Peyer's patch (tissue), 4 donors: ENCODE measurements around the gene GALNT8. TPM values are rescaled to one million over a fixed set of nuclear protein-coding genes. Genes with fewer than 3 reads are reported as not detected.

Source experiments
- DNase-seq, 3 donors: peaks; one replicate each; pipeline ENCODE4 v3.0.0-alpha.2; 2017 to 2019
- H3K27ac ChIP-seq, 4 donors: fragments of 200-600 bp; sonication (generic); one replicate each; pipeline ENCODE4 v1.5.1; 2016 to 2019
- H3K27me3 ChIP-seq, 2 donors: fragments of 200-600 bp; sonication (generic); one replicate each; pipeline ENCODE4 v1.5.1; 2019
- H3K36me3 ChIP-seq, 3 donors: fragments of 200-600 bp; sonication (generic); one replicate each; pipeline ENCODE4 v1.5.1; 2016 to 2019
- H3K4me1 ChIP-seq, 4 donors: fragments of 200-600 bp; sonication (generic); one replicate each; pipeline ENCODE4 v1.5.1; 2016 to 2019
- H3K4me3 ChIP-seq, 4 donors: fragments of 200-600 bp; sonication (generic); 1 replicate in 3 of 4; 2 replicates in 1 of 4; pipeline ENCODE4 v1.5.1; 2016 to 2019; ENCODE audit warnings: mild to moderate bottlenecking in 1 of 4
- H3K9me3 ChIP-seq, 4 donors: fragments of 200-600 bp; sonication (generic); one replicate each; pipeline ENCODE4 v1.5.1; 2016 to 2019; ENCODE audit warnings: mild to moderate bottlenecking in 1 of 4
- POLR2A ChIP-seq, 2 donors: fragments of 450-650 bp; IDR thresholded peaks; one replicate each; pipeline ENCODE4 v1.5.1; 2017; ENCODE audit warnings: antibody characterized with exemption in 2 of 2, mild to moderate bottlenecking in 2 of 2, moderate library complexity in 2 of 2
- total RNA-seq, 4 donors: library from RNA; depleted of rRNA; stranded (reverse); fragments of >200 nt; gene quantifications; one replicate each; pipeline ENCODE4 v1.1.0, GENCODE V29; 2016
- TF ChIP-seq, protein P1 (sequence below), 6 experiments: fragments of 450-650 bp in 4 of 6; fragments of 200-600 bp in 2 of 6; sonication (generic) in 1 of 6; IDR thresholded peaks; one replicate each; pipeline ENCODE4 v1.5.1; 2017 to 2019; ENCODE audit warnings: antibody characterized with exemption in 6 of 6, mild to moderate bottlenecking in 3 of 6, moderate library complexity in 1 of 6

The GALNT8 gene
- total RNA-seq, 4 donors from 2014 or later = 17.7 to 58.6 (median 31.5) TPM

DNA sequence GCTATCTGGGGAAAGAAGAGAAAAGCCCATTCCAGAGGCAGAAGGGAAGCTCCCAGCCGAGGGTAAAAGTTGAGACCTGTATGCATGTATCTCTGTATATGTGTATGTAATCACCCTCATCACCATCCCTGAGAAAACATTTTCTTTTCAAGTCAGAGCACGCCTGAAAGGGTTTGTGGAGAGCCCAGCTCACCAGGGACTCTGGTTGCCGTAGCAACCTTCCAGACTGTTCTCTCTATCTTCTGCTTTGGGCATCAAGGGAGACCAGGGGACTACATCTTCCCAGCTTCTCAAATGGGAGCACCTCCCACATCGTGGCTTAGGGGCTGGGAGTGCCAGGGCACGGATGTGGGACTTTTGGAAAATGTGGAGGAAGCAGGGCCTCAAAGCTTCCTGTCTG, 93.5 kb downstream of the GALNT8 start:
- Histone ChIP-seq H3K4me3 (no peak overlapping the region), H3K4me1 (peaks cover 0 to 14% (median 5%) of the 10 kb centered on the region in 4 donors), H3K9me3 (no peaks in the 10 kb centered on the region), H3K36me3 (no peaks in the 10 kb centered on the region), H3K27ac (no peak overlapping the region), H3K27me3 (peaks cover 0 to 13% of the 10 kb centered on the region in 2 donors)
- DNase-seq = no peak
- no peak for TF ChIP-seq POLR2A (IDR thresholded peaks at IDR 0.05)
- TF ChIP-seq, protein P1, sequence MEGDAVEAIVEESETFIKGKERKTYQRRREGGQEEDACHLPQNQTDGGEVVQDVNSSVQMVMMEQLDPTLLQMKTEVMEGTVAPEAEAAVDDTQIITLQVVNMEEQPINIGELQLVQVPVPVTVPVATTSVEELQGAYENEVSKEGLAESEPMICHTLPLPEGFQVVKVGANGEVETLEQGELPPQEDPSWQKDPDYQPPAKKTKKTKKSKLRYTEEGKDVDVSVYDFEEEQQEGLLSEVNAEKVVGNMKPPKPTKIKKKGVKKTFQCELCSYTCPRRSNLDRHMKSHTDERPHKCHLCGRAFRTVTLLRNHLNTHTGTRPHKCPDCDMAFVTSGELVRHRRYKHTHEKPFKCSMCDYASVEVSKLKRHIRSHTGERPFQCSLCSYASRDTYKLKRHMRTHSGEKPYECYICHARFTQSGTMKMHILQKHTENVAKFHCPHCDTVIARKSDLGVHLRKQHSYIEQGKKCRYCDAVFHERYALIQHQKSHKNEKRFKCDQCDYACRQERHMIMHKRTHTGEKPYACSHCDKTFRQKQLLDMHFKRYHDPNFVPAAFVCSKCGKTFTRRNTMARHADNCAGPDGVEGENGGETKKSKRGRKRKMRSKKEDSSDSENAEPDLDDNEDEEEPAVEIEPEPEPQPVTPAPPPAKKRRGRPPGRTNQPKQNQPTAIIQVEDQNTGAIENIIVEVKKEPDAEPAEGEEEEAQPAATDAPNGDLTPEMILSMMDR (IDR thresholded peaks at IDR 0.05) = no peak

DNA sequence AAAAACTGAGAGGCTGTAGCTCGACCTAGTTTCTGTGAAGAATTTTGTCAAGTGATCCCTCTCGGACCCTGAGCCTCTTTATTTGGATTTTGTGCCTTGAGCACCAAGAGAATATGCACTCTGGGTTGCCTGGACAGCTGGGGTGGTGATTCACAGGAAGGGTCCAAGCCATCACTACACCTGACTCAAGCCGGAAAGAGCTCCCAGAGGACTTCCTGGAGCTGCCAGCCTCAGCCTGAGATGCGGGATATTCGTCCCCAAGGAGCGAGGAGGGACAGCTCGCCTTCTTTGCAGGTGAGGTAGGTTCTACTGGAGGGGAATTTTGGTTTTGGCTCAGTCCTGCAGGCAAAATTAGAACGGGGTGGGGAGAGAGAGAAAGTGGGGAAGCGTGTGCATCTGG, 94.3 kb downstream of the GALNT8 start:
- no peaks in the 10 kb centered on the region for H3K9me3 ChIP-seq
- H3K27me3 ChIP-seq = peaks cover 0 to 7% of the 10 kb centered on the region in 2 donors
- TF ChIP-seq POLR2A (IDR thresholded peaks at IDR 0.05) = no peak
- TF ChIP-seq, protein P1 (IDR thresholded peaks at IDR 0.05) = no peak
- no peaks in the 10 kb centered on the region for H3K36me3 ChIP-seq
- H3K27ac ChIP-seq = no peak overlapping the region
- H3K4me3 ChIP-seq = no peak overlapping the region
- DNase-seq = no peak
- peaks cover 0 to 9% (median 3%) of the 10 kb centered on the region in 4 donors for H3K4me1 ChIP-seq

DNA sequence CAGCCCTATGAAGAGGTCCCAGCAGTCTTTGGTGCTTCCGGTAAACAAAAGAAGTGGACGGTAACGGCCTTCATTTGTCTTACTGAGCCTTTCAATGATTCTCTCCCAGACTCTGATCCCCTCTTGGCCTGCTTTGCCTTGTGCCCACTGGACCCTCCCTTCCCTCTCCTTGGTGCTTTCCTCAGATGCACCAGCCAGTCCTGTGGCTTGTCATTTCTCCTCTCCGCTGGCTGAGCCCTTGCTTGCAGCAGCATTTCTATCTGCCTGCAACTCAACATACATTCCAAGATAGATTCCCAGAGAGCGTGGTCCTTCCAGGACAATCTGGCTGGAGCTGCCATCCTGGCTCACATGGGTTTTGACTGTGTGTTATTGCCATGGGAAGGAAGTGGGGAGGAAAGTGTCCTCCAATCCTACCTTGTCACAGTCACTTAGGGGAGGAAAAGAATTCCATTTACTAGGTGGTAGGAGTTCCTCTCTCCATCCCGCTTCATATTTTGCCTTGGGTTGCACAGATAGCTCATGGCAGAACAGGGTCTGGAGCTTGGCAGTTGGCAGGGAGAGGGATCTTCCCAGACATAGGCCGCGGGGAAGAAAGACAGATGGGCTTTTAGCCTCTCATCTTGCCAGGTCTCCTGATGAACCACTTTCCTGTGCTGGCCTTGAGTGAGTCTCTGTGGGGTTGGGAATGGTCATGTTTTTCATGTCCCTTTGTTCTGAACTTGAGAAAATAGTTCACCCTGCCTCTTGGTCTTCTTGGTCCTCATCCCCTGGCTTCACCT, 96.7 kb downstream of the GALNT8 start:
- no peak for DNase-seq
- H3K27me3 ChIP-seq = no peaks in the 10 kb centered on the region
- H3K4me1 ChIP-seq = no peaks in the 10 kb centered on the region
- H3K36me3 ChIP-seq = no peaks in the 10 kb centered on the region
- no peak overlapping the region for H3K4me3 ChIP-seq
- no peaks in the 10 kb centered on the region for H3K9me3 ChIP-seq
- TF ChIP-seq POLR2A (IDR thresholded peaks at IDR 0.05) = no peak
- TF ChIP-seq, protein P1 (IDR thresholded peaks at IDR 0.05) = no peak
- no peak overlapping the region for H3K27ac ChIP-seq

DNA sequence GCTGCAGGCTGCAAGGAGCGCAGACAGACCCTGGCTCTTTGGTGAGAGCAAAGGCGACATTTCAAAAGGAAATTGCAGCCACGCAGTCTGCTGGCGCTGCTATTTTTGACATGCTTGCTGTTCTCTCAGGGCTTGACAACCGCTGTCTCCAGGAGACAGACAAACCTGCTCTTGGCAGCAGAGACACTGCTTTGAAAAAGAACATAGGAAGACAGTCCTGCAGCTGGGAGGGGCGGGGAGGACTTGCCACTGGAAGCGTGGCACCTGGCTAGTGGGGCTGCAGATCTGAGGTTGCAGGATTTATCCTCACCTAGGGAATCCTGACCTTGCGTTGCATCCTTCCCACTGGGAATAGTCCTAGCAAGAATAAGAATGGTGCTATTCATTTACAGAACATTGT, 97.7 kb downstream of the GALNT8 start:
- H3K9me3 ChIP-seq = no peaks in the 10 kb centered on the region
- TF ChIP-seq POLR2A (IDR thresholded peaks at IDR 0.05) = no peak
- no peak overlapping the region for H3K4me3 ChIP-seq
- no peaks in the 10 kb centered on the region for H3K36me3 ChIP-seq
- no peaks in the 10 kb centered on the region for H3K4me1 ChIP-seq
- no peak overlapping the region for H3K27ac ChIP-seq
- no peaks in the 10 kb centered on the region for H3K27me3 ChIP-seq
- DNase-seq = no peak

DNA sequence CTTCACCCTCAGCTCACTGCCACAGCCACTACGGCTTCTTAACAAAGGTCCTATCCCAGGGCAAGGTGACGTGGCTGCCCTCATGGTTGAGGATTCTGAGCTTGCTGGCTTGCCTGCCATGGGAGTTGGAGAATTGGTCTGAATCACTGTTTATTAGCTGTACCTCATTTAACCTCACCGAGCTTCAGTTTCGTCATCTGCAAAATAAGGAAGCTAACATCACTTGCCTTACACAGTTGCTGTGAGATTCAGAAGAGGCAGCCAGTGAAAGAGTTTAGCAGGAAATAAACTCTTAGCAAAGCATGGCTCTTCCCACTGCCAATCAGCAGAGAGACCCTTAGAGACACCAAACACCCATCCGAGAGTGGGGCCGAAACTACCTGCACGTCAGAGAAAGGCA, 99.5 kb downstream of the GALNT8 start:
- Histone ChIP-seq H3K27me3 (no peaks in the 10 kb centered on the region), H3K4me3 (no peak overlapping the region), H3K9me3 (no peaks in the 10 kb centered on the region), H3K27ac (no peak overlapping the region), H3K4me1 (no peaks in the 10 kb centered on the region), H3K36me3 (no peaks in the 10 kb centered on the region)
- no peak for DNase-seq
- no peak for TF ChIP-seq POLR2A (IDR thresholded peaks at IDR 0.05)
- TF ChIP-seq, protein P1 (IDR thresholded peaks at IDR 0.05) = no peak

DNA sequence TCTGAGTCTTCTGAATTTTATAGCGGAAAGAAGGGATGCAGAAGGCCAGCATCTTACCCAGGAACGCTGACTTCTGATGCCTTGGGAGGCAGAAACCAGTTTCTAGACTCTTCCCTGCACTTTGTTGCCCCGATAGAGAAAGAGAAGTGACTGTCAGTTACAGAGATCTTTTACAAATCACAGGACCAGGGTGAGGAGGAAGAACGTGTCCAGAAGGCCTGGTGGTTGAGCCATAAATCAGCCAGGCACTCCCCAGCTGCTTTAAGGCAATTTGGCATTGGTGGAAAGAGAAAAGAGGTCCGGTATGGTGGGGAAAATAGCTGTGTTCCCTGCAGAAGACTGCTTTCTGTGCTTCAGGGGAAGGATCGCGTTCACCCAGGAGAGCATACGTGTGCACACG, 100.8 kb downstream of the GALNT8 start:
- no peaks in the 10 kb centered on the region for H3K36me3 ChIP-seq
- DNase-seq = no peak
- no peaks in the 10 kb centered on the region for H3K9me3 ChIP-seq
- H3K27me3 ChIP-seq = no peaks in the 10 kb centered on the region
- no peak overlapping the region for H3K4me3 ChIP-seq
- no peaks in the 10 kb centered on the region for H3K4me1 ChIP-seq
- TF ChIP-seq, protein P1 (IDR thresholded peaks at IDR 0.05) = no peak
- TF ChIP-seq POLR2A (IDR thresholded peaks at IDR 0.05) = no peak
- no peak overlapping the region for H3K27ac ChIP-seq

Other genes with a start within 250 kb of the GALNT8 start
- 10 to 100 TPM in 1 of 4 donors, 1 to 10 TPM in 3; 2.3 to 35.5 (median 3.5) TPM for gene RAD51AP1, start 181.5 kb upstream of the GALNT8 start, total RNA-seq
- gene DYRK4, start 158.2 kb upstream of the GALNT8 start, total RNA-seq = 10 to 100 TPM; 13.1 to 71.0 (median 27.4) TPM
- 1 to 10 TPM in 2 of 4 donors, under 1 TPM in 1, not detected in 1; 0.67 to 3.0 (median 2.4) TPM for gene AKAP3, start 71.3 kb upstream of the GALNT8 start, total RNA-seq
- 10 to 100 TPM; 20.6 to 52.7 (median 34.0) TPM for gene NDUFA9, start 71.3 kb upstream of the GALNT8 start, total RNA-seq
- gene KCNA1, start 189.5 kb downstream of the GALNT8 start, total RNA-seq = not detected